Spleen (tissue), 7 donors: ENCODE measurements around the gene DCLRE1A.

Source experiments
- POLR2A ChIP-seq, 3 donors: fragments of 450-650 bp; IDR thresholded peaks; one replicate each; pipeline ENCODE4 v1.5.1; 2017; ENCODE audit warnings: antibody characterized with exemption in 3 of 3, mild to moderate bottlenecking in 1 of 3
- POLR2AphosphoS5 ChIP-seq, 3 donors: sonication (generic); formaldehyde crosslinking; IDR thresholded peaks; one replicate each; pipeline ENCODE4 v1.5.1; 2017; ENCODE audit warnings: antibody characterized with exemption in 3 of 3
- TF ChIP-seq, protein P1 (sequence below), 11 experiments: fragments of 200-600 bp in 7 of 11; fragments of 450-650 bp in 4 of 11; sonication (generic) in 4 of 11; IDR thresholded peaks in 8 of 11; conservative IDR thresholded peaks in 3 of 11; 1 replicate in 7 of 11; 2 replicates in 4 of 11; pipeline versions ENCODE4 v1.4.0 to v1.8.0; 2016 to 2021; ENCODE audit warnings: antibody characterized with exemption in 11 of 11, inconsistent platforms in 4 of 11, mild to moderate bottlenecking in 1 of 11
- donor health status: DM: no; HTN: no; CAD: no; lungs with moderate emphysema.
- donor health status: DM: no; HTN: no; CAD: no.
- donor health status: DM: no; HTN: no; CAD: no.

- TF ChIP-seq, protein P1, sequence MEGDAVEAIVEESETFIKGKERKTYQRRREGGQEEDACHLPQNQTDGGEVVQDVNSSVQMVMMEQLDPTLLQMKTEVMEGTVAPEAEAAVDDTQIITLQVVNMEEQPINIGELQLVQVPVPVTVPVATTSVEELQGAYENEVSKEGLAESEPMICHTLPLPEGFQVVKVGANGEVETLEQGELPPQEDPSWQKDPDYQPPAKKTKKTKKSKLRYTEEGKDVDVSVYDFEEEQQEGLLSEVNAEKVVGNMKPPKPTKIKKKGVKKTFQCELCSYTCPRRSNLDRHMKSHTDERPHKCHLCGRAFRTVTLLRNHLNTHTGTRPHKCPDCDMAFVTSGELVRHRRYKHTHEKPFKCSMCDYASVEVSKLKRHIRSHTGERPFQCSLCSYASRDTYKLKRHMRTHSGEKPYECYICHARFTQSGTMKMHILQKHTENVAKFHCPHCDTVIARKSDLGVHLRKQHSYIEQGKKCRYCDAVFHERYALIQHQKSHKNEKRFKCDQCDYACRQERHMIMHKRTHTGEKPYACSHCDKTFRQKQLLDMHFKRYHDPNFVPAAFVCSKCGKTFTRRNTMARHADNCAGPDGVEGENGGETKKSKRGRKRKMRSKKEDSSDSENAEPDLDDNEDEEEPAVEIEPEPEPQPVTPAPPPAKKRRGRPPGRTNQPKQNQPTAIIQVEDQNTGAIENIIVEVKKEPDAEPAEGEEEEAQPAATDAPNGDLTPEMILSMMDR (IDR thresholded peaks at IDR 0.05 in 8 of 11, conservative IDR thresholded peaks at IDR 0.05 in 3 of 11) = no peak
- TF ChIP-seq POLR2A (IDR thresholded peaks at IDR 0.05) = no peak
- TF ChIP-seq POLR2AphosphoS5 (IDR thresholded peaks at IDR 0.05) = no peak
Observed at GRCh38 chr10:113882240-113882639, 28.4 kb upstream of the DCLRE1A start.
